CD8-positive, alpha-beta memory T cell (primary cell): ENCODE measurements around the gene RPH3AL. TPM values are rescaled to one million over a fixed set of nuclear protein-coding genes. Genes with fewer than 3 reads are reported as not detected.

Source experiments
- CTCF ChIA-PET: fragments of 350-600 bp; sonication (Branson Sonifier 250); formaldehyde crosslinking; loops from one replicate; lab custom pipeline; 2021; ENCODE audit warnings: antibody characterized with exemption; lab: Charles Lee
- POLR2A ChIA-PET: fragments of 350-600 bp; sonication (Branson Sonifier 250); formaldehyde crosslinking; loops from one replicate; lab custom pipeline; 2021; ENCODE audit warnings: antibody characterized with exemption; lab: Charles Lee
- DNase-seq, 5 donors: peaks; one replicate each; pipeline versions ENCODE4 v3.0.0 to v3.0.0-alpha.2; 2020 to 2022; ENCODE audit warnings: mixed read lengths in 1 of 5
- H3K27ac ChIP-seq: one replicate; pipeline ENCODE4 v1.7.0; 2013; ENCODE audit warnings: low read depth, mild to moderate bottlenecking, low read length, moderate library complexity
- H3K27me3 ChIP-seq: 2 replicates; pipeline ENCODE4 v1.7.0; 2013; ENCODE audit warnings: low read length, mild to moderate bottlenecking; ENCODE audit not compliant: insufficient read depth, poor library complexity, severe bottlenecking
- H3K36me3 ChIP-seq: 2 replicates; pipeline ENCODE4 v1.7.0; 2013; ENCODE audit warnings: mild to moderate bottlenecking, low read length, moderate library complexity; ENCODE audit not compliant: insufficient read depth
- H3K4me1 ChIP-seq: 2 replicates; pipeline ENCODE4 v1.7.0; 2013; ENCODE audit warnings: mild to moderate bottlenecking, low read length, moderate library complexity; ENCODE audit not compliant: insufficient read depth
- H3K4me3 ChIP-seq: 2 replicates; pipeline ENCODE4 v1.7.0; 2013; ENCODE audit warnings: mild to moderate bottlenecking, low read length
- H3K9me3 ChIP-seq: 2 replicates; pipeline ENCODE4 v1.7.0; 2013; ENCODE audit warnings: mild to moderate bottlenecking, low read length
- H3K27ac Mint-ChIP-seq, 8 donors: one replicate each; pipeline ENCODE4 v1.8.0; 2020 to 2021; ENCODE audit warnings: mixed read lengths in 8 of 8, mild to moderate bottlenecking in 6 of 8, inconsistent platforms in 3 of 8, moderate library complexity in 3 of 8
- H3K27me3 Mint-ChIP-seq, 2 donors: one replicate each; pipeline ENCODE4 v1.8.0; 2020 to 2021; ENCODE audit warnings: mixed read lengths in 2 of 2, mild to moderate bottlenecking in 1 of 2, moderate library complexity in 1 of 2
- H3K36me3 Mint-ChIP-seq, 3 donors: one replicate each; pipeline ENCODE4 v1.8.0; 2020 to 2021; ENCODE audit warnings: mixed read lengths in 3 of 3, inconsistent platforms in 1 of 3, mild to moderate bottlenecking in 1 of 3
- H3K4me1 Mint-ChIP-seq, 3 donors: one replicate each; pipeline ENCODE4 v1.8.0; 2020 to 2021; ENCODE audit warnings: mixed read lengths in 3 of 3, inconsistent platforms in 1 of 3, mild to moderate bottlenecking in 1 of 3
- H3K4me3 Mint-ChIP-seq, 7 donors: one replicate each; pipeline ENCODE4 v1.8.0; 2020 to 2021; ENCODE audit warnings: mixed read lengths in 7 of 7, mild to moderate bottlenecking in 6 of 7, moderate library complexity in 4 of 7, inconsistent platforms in 2 of 7
- H3K9me3 Mint-ChIP-seq, 5 donors: one replicate each; pipeline ENCODE4 v1.8.0; 2020 to 2022; ENCODE audit warnings: mixed read lengths in 5 of 5, mild to moderate bottlenecking in 3 of 5, moderate library complexity in 2 of 5, inconsistent platforms in 1 of 5
- polyA plus RNA-seq: library from polyadenylated mRNA; unstranded; fragments of 300-500 nt; fragmentation: Illumina TruSeq; gene quantifications from one replicate; pipeline ENCODE4 v1.2.3, GENCODE V29; 2021
- total RNA-seq, 2 experiments: library from RNA; stranded (reverse); gene quantifications; one replicate each; pipeline ENCODE4 v1.2.3, GENCODE V29; 2021

RPH3AL gene
- total and polyA plus RNA-seq, 3 experiments from 2014 or later: 0.91 to 3.7 (median 2.0) TPM

GRCh38 chr17:334974-335481 is 17.6 kb downstream of the RPH3AL start:
- peaks cover 27% of the 10 kb centered on the region for H3K4me1 ChIP-seq
- no peaks in the 10 kb centered on the region for H3K27me3 ChIP-seq
- CTCF ChIA-PET: no interaction called here
- no peak overlapping the region for H3K27ac ChIP-seq
- no peaks in the 10 kb centered on the region for H3K9me3 ChIP-seq
- Mint-ChIP-seq H3K36me3 (peaks cover 0 to 4% (median 0%) of the 10 kb centered on the region in 3 donors), H3K27ac (peak overlapping the region in 2 of 8 donors; percentile 29 to 37), H3K9me3 (no peaks in the 10 kb centered on the region), H3K4me3 (no peak overlapping the region), H3K27me3 (peaks cover 6 to 37% of the 10 kb centered on the region in 2 donors), H3K4me1 (peaks cover 6 to 49% (median 23%) of the 10 kb centered on the region in 3 donors)
- H3K36me3 ChIP-seq: no peaks in the 10 kb centered on the region
- H3K4me3 ChIP-seq: no peak overlapping the region
- POLR2A ChIA-PET: no interaction called here
- DNase-seq: no peak

- Mint-ChIP-seq H3K4me1 (peaks cover 8 to 51% (median 23%) of the 10 kb centered on the region in 3 donors), H3K4me3 (no peak overlapping the region), H3K27me3 (peaks cover 6 to 37% of the 10 kb centered on the region in 2 donors), H3K36me3 (peaks cover 0 to 4% (median 0%) of the 10 kb centered on the region in 3 donors), H3K9me3 (no peaks in the 10 kb centered on the region), H3K27ac (peak overlapping the region in 2 of 8 donors; percentile 17 to 51)
- no peak overlapping the region for H3K4me3 ChIP-seq
- ChIA-PET POLR2A (no interaction called here), CTCF (no interaction called here)
- H3K27me3 ChIP-seq: no peaks in the 10 kb centered on the region
- H3K9me3 ChIP-seq: no peaks in the 10 kb centered on the region
- DNase-seq: peak in 1 of 5 donors; percentile 62
- no peaks in the 10 kb centered on the region for H3K36me3 ChIP-seq
- peaks cover 31% of the 10 kb centered on the region for H3K4me1 ChIP-seq
- H3K27ac ChIP-seq: no peak overlapping the region
These were observed 18.8 kb downstream of the RPH3AL start for GRCh38 chr17:333626-334396.

- Mint-ChIP-seq H3K4me1 (peaks cover 11 to 51% (median 23%) of the 10 kb centered on the region in 3 donors), H3K27ac (peak overlapping the region in 1 of 8 donors; percentile 50), H3K27me3 (peaks cover 4 to 37% of the 10 kb centered on the region in 2 donors), H3K9me3 (no peaks in the 10 kb centered on the region), H3K36me3 (peaks cover 0 to 4% (median 1%) of the 10 kb centered on the region in 3 donors), H3K4me3 (peak overlapping the region in 1 of 7 donors; percentile 28)
- Histone ChIP-seq H3K4me3 (no peak overlapping the region), H3K9me3 (no peaks in the 10 kb centered on the region), H3K36me3 (no peaks in the 10 kb centered on the region), H3K27ac (no peak overlapping the region), H3K27me3 (no peaks in the 10 kb centered on the region), H3K4me1 (peaks cover 31% of the 10 kb centered on the region)
- no peak for DNase-seq
- CTCF ChIA-PET: no interaction called here
- POLR2A ChIA-PET: no interaction called here
These were observed 19.9 kb downstream of the RPH3AL start for GRCh38 chr17:332558-333322.

GRCh38 chr17:332023-332422 is 20.6 kb downstream of the RPH3AL start:
- no peak overlapping the region for H3K4me3 ChIP-seq
- peaks cover 0 to 4% (median 1%) of the 10 kb centered on the region in 3 donors for H3K36me3 Mint-ChIP-seq
- H3K27ac Mint-ChIP-seq: peak overlapping the region in 2 of 8 donors; percentile 1 to 50
- no peaks in the 10 kb centered on the region for H3K9me3 Mint-ChIP-seq
- peaks cover 4 to 33% of the 10 kb centered on the region in 2 donors for H3K27me3 Mint-ChIP-seq
- peaks cover 31% of the 10 kb centered on the region for H3K4me1 ChIP-seq
- H3K27me3 ChIP-seq: no peaks in the 10 kb centered on the region
- DNase-seq: no peak
- H3K4me3 Mint-ChIP-seq: peak overlapping the region in 2 of 7 donors; percentile 29 to 82
- H3K9me3 ChIP-seq: no peaks in the 10 kb centered on the region
- CTCF ChIA-PET: no interaction called here
- H3K36me3 ChIP-seq: no peaks in the 10 kb centered on the region
- POLR2A ChIA-PET: no interaction called here
- H3K4me1 Mint-ChIP-seq: peaks cover 11 to 51% (median 21%) of the 10 kb centered on the region in 3 donors
- H3K27ac ChIP-seq: no peak overlapping the region

GRCh38 chr17:330993-331701 is 21.5 kb downstream of the RPH3AL start:
- Mint-ChIP-seq H3K27ac (peak overlapping the region in 3 of 8 donors; percentile 31 to 63 (median 56)), H3K4me3 (peak overlapping the region in 6 of 7 donors; percentile 60 to 82 (median 72)), H3K27me3 (peaks cover 4 to 26% of the 10 kb centered on the region in 2 donors), H3K4me1 (peaks cover 11 to 43% (median 20%) of the 10 kb centered on the region in 3 donors), H3K9me3 (no peaks in the 10 kb centered on the region), H3K36me3 (peaks cover 0 to 4% (median 1%) of the 10 kb centered on the region in 3 donors)
- Histone ChIP-seq H3K4me3 (peak overlapping the region; percentile 41), H3K4me1 (peaks cover 26% of the 10 kb centered on the region), H3K9me3 (no peaks in the 10 kb centered on the region), H3K27me3 (no peaks in the 10 kb centered on the region), H3K36me3 (no peaks in the 10 kb centered on the region), H3K27ac (no peak overlapping the region)
- CTCF ChIA-PET: no interaction called here
- DNase-seq: peak in 2 of 5 donors; percentile 10 to 71
- POLR2A ChIA-PET: no interaction called here

- no peak overlapping the region for H3K27ac Mint-ChIP-seq
- H3K4me1 ChIP-seq: peaks cover 20% of the 10 kb centered on the region
- no peaks in the 10 kb centered on the region for H3K9me3 Mint-ChIP-seq
- H3K27ac ChIP-seq: no peak overlapping the region
- DNase-seq: no peak
- peaks cover 2 to 13% of the 10 kb centered on the region in 2 donors for H3K27me3 Mint-ChIP-seq
- H3K36me3 Mint-ChIP-seq: peaks cover 0 to 5% (median 4%) of the 10 kb centered on the region in 3 donors
- H3K4me1 Mint-ChIP-seq: peaks cover 11 to 31% (median 17%) of the 10 kb centered on the region in 3 donors
- POLR2A ChIA-PET: no interaction called here
- no peaks in the 10 kb centered on the region for H3K36me3 ChIP-seq
- H3K27me3 ChIP-seq: no peaks in the 10 kb centered on the region
- H3K4me3 ChIP-seq: no peak overlapping the region
- CTCF ChIA-PET: no interaction called here
- no peaks in the 10 kb centered on the region for H3K9me3 ChIP-seq
- H3K4me3 Mint-ChIP-seq: no peak overlapping the region
These were observed 22.7 kb downstream of the RPH3AL start for GRCh38 chr17:329784-330420.

GRCh38 chr17:327971-328370 is 24.6 kb downstream of the RPH3AL start:
- no peaks in the 10 kb centered on the region for H3K27me3 ChIP-seq
- no peak overlapping the region for H3K27ac ChIP-seq
- ChIA-PET CTCF (no interaction called here), POLR2A (no interaction called here)
- H3K9me3 ChIP-seq: no peaks in the 10 kb centered on the region
- Mint-ChIP-seq H3K4me1 (peaks cover 11 to 24% (median 11%) of the 10 kb centered on the region in 3 donors), H3K4me3 (no peak overlapping the region), H3K9me3 (no peaks in the 10 kb centered on the region), H3K27me3 (peaks cover 2 to 8% of the 10 kb centered on the region in 2 donors), H3K36me3 (peaks cover 0 to 5% (median 4%) of the 10 kb centered on the region in 3 donors), H3K27ac (no peak overlapping the region)
- no peak overlapping the region for H3K4me3 ChIP-seq
- H3K36me3 ChIP-seq: no peaks in the 10 kb centered on the region
- H3K4me1 ChIP-seq: peaks cover 20% of the 10 kb centered on the region
- no peak for DNase-seq
